HG02938 (cell line): ENCODE data around the gene WDR73.
A peak's percentile ranks its signal among the peaks of the same experiment; 100 is the strongest.
"Not testable (repeated sequence)": the region's sequence is repeated elsewhere in the genome, so short reads cannot be mapped to it uniquely, and the experiment has no call there.

Source experiments
- ATAC-seq: cut with Tn5 transposase; IDR thresholded peaks from one replicate; pipeline ENCODE4 v1.9.1; 2021; ENCODE audit warnings: mild to moderate bottlenecking, moderate library complexity; ENCODE audit not compliant: unreplicated experiment

Gene WDR73

GRCh38 chr15:84653910-84654688, at the start of gene WDR73:
TSS of gene WDR73 (minus strand) at chr15:84654283. CDS start at chr15:84654274, 9 bp downstream.
- ATAC-seq: peak; percentile 84

GRCh38 chr15:84703808-84704207, 49.7 kb upstream of the WDR73 start:
- ATAC-seq: no peak

DNA sequence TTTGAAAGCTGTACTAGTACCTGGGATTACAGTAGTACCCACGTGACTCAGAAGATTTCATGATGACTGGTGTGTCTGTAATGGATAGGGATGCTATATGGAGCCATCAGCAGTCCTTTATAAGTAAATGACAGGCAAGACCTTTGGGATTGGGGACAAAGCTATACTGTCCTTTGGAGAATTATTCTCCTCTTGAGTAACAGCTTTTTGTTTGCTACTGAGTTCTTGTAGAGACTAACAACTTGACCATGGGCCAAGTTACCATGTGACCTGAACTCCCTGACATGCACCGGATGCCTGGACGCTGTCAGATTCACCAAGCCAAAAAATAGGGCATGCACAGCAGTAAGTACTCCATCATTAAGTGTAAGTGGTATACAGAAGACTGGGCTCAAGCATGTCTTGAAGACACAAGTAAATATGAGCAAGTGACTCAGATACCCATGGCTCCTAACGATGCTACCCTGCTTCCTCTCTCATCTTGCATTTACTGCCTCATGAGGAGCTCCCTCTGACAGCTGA, 48.9 kb upstream of the WDR73 start:
- ATAC-seq: no peak

DNA sequence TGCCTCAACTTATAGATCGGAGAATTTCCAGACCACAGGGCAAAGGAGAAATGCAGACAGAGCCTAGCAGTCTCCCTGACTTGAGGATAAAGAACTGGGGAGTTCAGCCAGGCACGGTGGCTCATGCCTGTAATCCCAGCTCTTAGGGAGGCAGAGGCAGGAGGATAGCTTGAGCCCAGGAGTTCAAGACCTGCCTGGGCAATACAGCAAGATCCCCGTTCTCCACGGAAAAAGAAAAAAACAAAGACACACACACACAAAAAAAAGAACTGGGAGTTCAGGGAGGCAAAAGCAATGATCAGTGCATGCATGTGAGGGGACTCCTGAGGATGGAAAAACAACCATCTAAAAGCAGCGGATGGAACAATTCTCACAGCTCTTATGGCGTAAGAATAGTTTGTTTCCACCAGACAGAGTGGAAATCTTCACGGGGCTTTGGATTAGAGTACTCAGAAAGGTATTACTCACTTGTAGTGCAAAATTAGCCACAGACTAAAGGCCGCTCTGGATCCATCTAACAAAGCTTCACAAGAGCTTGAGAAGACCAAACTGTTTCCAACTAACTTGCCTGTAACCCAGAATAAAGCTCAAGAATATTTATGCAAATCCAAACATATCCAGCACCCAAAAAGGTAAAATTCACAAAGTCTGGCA, 45.6 kb upstream of the WDR73 start:
- no peak for ATAC-seq

GRCh38 chr15:84697236-84697990, 43.3 kb upstream of the WDR73 start:
- no peak for ATAC-seq

DNA sequence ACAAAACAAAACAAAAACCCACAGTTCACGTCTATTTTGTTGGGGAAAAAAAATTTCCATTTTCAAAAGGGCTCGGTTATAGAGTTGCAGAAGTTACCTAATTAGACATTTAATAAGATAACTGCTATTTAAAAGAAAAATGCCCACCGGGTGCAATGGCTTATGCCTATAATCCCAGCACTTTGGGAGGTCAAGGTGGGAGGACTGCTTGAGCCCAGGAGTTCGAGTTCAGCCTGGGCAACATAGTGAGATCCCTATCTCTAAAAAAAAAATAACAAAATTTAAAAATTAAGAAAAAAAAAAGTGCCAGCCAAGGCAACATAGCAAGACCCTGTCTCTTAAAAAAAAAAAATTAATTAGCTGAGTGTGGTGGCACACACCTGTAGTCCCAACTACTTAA, 42.7 kb upstream of the WDR73 start:
- no peak for ATAC-seq

DNA sequence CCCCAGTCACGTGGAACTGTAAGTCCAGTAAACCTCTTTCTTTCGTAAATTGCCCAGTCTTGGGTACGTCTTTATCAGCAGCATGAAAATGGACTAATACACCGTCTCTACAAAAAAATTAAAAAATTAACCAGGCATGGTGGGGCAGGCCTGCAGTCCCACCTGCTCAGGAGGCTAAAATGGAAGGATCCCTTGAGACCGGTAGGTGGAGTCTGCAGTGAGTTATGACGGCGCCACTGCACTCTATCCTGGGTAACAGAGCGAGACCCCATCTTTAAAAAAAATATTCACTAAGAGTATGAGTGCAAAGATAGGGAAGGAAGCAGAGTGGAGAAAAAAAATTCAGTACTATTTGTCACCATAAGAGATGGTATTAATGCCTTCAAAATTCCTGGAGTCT, 36.3 kb upstream of the WDR73 start:
- no peak for ATAC-seq

- no peak for ATAC-seq
These were observed 35.8 kb upstream of the WDR73 start for GRCh38 chr15:84689858-84690257.

GRCh38 chr15:84686446-84686845, 32.4 kb upstream of the WDR73 start:
- ATAC-seq: not testable (repeated sequence)

DNA sequence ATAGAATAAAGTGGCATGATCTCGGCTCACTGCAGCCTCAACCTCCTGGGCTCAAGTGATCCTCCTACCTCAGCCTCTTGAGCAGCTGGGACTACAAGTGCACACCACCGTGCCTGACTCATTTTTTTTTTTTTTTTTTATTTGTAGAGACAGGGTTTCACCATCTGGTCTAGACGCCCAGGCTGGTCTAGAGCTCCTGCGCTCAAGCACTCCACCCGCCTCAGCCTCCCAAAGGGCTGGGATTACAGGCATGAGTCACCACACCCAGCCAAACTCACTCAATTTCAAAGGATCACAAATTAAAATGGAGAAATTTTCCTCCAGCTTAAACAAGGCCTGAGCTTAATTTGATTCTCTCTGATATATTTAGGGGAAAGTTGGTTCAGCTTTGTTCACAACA, 31.2 kb upstream of the WDR73 start:
- no peak for ATAC-seq

- ATAC-seq: no peak
These were observed 30.0 kb upstream of the WDR73 start for GRCh38 chr15:84684092-84684491.

GRCh38 chr15:84681831-84682230, 27.7 kb upstream of the WDR73 start:
- no peak for ATAC-seq

DNA sequence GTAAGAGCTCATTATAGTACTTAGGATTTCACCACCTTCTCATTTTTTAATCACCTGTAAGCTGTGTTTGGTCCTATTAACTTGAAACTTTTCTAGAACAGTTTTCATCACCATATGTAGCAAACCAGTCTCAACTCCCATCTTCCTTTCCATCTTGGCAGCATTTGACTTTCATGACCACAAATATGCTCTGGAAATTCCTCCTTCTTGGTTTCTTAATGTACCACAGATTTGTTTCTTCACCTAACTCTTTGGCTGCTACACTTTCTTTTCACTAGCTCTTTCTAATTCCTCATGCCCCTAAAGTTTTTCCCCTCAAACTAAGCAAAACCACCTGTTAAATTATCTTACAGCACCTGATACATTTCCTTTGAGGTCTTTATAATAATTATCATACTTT, 17.1 kb upstream of the WDR73 start:
- ATAC-seq: no peak

DNA sequence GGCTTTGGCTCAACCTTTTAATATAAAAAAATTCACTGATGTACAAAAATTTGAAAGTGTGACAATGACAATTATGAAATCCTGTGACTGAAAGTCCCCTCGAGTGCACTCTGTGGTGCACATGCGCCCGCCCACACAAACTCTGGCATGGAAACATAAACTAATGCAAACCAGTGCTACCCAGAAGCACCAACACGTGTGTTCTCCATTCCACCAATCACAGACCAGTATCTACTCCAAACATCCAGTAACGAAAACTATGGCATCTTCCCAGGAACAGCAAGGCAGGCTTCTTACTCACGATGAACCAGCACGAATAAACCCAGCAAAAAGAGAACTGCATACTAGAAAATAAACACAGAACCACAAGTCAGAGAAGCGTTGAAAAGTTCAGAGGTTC, 15.6 kb upstream of the WDR73 start:
- ATAC-seq: no peak

DNA sequence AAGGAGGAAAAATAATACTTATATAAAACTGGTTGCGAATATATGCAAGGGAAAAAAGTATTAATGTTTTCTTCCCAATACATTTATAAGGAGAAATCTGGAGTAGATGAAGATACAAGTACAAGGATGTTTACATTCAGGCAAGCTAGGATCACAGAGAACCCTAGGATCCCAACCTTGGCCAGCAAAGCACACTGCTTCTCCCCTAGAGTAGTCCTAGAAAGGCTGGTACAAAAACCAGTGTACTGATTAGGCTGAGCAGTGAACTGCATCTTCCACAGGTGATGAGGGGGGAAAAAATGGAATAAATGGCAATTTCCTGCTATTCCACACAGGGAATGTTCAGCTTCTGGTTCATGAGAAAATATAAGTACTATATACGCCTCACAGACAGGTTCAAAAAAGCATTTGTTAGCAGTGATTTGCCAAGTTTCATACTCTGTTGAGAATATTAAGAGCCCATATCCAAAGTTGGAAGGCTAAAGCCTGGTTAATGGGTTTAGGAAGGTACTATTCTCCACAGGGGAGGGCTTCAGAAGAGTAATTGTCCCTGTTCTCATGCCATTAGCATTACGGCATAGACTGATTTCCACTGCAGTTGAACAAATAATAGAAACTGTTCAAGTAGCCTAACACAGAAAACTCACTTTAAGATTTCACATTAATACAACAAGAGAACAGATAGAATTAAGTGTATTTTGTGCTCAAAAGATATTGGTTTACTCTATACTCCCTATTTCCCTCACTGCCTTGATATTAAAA, 14.3 kb upstream of the WDR73 start:
- no peak for ATAC-seq

GRCh38 chr15:84666373-84666772, 12.3 kb upstream of the WDR73 start:
- ATAC-seq: no peak

DNA sequence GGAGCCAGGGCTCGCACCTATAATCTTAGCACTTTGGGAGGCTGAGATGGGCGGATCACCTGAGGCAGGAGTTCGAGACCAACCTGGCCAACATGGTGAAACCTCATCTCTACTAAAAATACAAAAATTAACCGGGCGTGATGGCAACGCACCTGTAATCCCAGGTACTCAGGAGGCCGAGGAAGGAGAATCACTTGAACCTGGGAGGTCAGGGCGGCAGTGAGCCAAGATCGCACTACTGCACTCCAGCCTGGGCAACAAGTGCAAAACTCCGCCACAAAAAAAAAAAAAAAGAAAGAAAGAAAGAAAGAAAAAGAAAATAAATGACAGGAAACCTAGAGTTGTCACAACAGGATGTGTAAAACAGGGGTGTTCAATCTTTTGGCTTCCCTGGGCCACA, 6.9 kb upstream of the WDR73 start:
- no peak for ATAC-seq

- ATAC-seq: no peak
These were observed 6.1 kb upstream of the WDR73 start for GRCh38 chr15:84659904-84660781.

GRCh38 chr15:84658788-84659411, 4.8 kb upstream of the WDR73 start:
- no peak for ATAC-seq
